GM19043 (cell line): Measurements from ENCODE around the gene CATSPERZ.

ENCODE experiments used
- ATAC-seq: cut with Tn5 transposase; IDR thresholded peaks from one replicate; pipeline ENCODE4 v1.9.1; 2021; ENCODE audit warnings: low read depth; ENCODE audit not compliant: unreplicated experiment

The CATSPERZ gene

DNA sequence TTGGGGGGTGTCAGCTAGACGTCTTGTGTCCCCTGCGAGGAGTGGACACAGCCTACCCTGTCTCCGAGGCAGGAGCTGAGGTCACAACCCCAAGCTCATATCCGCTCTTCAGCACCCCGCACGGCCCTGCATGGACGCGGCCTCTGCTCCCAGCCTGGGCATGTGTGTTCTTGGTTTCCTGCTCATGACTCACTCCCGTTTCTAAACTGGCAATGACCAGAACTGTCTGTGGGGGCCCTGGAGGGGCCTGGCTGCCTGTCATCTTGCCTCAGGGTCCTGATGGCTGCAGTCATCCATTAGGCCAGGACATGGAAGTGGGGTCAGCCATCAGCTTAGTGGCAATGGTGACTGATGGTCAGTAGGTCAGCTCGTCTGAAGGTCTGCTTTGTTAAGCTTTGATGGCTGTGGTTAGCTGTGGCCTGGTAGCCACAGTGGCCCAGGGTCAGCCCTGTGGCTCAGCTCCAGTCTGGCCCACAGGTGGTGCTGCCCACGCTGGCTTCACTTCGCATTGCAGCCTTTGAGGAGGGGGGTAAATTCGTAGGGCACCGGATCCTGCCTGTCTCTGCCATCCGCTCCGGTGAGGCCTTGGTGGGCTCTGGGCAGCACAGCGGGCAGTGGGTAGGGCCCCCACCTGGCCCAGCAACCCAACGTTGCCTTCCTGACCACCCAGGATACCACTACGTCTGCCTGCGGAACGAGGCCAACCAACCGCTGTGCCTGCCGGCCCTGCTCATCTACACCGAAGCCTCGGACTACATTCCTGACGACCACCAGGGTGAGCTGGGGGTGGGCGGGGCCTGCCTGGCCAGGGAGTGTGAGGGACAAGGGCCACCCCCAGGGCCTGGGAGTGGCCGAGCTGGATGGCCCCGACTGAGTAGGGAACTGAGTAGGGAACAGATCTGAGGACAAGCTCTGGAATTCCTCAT is 36.9 kb upstream of the CATSPERZ start:
- no peak for ATAC-seq

DNA sequence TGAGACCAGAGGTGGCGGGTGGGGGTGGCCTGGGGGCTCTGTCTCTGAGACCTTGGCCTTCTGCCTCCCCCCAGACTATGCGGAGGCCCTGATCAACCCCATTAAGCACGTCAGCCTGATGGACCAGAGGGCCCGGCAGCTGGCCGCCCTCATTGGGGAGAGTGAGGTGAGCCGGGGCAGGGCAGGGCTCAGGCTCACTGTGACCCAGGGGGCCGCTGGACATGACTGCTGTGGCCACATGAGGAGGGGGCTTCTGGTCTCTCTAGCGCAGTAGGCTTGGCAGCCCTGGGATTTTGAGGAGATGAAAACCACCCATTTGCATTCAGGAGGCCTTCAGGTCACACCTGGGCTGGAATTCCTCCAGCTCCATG is 36.2 kb upstream of the CATSPERZ start:
- ATAC-seq, result no peak

DNA sequence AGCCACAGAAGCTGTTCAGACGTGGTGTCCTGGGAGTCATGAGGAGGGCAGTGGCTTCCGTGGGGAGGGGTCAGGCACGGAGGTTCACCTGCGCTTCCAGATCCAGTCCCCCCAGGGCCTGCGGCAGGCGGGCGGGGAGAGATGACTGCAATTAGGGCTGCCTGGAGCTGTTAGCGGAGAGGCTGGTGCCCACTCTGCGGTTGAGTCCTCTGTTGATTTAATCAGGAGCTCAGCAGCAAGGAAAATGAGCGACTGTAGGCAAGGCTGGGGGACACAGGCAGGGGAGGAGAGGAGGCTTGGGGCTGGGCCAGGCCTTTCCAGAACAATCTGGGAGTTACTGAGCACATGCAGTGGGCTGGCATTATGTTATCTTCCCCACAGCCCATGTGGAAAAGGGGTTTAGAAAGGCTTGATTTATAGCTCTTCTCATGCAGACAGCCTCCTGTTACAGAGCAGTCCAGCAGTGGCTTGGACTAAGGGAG is 35.7 kb upstream of the CATSPERZ start:
- ATAC-seq, result no peak

DNA sequence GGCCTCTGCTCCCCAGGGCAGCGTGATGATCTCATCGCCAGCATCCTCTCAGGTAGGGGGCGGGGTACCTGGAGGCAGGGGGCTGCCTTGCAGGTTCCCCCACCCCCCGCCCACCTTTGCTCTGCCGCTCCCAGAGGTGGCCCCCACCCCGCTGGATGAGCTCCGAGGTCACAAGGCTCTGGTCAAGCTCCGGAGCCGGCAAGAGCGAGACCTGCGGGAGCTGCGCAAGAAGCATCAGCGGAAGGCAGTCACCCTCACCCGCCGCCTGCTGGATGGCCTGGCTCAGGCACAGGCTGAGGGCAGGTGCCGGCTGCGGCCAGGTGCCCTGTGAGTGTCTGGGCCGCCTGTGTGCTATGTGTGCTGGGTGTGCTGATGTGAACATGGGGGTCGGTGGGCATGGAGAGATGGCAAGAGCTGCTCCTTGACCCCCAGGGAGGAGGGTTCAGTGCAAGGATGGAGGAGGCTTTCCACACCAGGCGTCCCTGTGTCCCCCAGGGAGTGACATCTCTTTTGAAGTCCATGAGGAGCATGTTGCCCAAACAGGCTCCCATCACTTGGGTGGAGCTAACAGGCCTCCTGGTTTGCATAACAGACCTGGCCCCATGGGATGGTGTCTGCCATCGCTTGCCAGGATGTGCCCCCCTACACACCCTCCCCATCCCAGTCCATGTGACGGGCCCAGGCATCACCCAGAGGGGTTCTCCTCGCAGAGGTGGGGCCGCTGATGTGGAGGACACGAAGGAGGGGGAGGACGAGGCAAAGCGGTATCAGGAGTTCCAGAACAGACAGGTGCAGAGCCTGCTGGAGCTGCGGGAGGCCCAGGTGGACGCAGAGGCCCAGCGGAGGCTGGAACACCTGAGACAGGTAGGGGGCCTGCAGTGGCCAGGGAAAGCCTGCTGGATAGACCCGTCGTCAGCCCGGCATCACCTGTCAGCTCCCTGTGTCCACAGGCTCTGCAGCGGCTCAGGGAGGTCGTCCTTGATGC is 34.7 kb upstream of the CATSPERZ start:
- no peak for ATAC-seq

DNA sequence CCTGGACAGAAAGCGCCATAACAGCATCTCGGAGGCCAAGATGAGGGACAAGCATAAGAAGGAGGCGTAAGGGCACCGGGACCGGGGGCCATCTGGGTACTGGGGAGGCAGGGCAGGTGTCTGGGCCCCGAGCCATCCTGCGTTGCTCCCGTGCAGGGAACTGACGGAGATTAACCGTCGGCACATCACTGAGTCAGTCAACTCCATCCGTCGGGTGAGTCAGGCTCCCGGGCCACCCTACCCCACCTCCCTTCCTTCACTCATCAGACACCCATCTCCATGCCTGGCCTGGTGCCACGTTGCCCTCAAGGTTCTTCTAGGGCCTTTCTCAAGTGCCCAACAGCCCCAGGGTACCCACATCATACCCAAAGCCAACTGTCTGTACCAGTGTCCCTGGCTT is 33.8 kb upstream of the CATSPERZ start:
- ATAC-seq, result no peak

DNA sequence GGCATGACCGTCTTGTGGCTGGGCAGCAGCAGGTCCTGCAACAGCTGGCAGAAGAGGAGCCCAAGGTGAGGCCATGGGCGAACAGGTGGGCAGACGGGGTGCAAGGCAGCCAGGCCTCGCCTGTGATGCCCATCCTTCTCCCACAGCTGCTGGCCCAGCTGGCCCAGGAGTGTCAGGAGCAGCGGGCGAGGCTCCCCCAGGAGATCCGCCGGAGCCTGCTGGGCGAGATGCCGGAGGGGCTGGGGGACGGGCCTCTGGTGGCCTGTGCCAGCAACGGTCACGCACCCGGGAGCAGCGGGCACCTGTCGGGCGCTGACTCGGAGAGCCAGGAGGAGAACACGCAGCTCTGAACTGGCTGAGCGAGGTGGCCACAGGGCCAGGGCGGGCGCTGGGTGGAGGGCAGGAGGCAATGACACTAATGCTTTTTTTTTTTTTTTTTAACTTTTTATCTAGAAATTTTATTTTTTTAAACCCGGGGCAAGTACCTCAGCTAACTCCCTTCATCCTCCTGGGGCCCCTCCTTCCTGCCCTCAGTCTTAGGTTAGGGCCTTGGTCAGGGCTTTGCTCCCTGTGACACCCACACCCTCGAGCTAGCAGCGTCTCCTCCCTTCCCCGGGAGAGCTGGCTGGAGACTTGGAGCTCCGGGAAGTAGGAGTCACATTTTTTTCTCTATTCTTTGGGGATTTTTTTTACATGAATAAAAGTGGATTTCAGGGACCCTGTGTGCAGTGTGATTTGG is 32.8 kb upstream of the CATSPERZ start:
- ATAC-seq, result no peak

DNA sequence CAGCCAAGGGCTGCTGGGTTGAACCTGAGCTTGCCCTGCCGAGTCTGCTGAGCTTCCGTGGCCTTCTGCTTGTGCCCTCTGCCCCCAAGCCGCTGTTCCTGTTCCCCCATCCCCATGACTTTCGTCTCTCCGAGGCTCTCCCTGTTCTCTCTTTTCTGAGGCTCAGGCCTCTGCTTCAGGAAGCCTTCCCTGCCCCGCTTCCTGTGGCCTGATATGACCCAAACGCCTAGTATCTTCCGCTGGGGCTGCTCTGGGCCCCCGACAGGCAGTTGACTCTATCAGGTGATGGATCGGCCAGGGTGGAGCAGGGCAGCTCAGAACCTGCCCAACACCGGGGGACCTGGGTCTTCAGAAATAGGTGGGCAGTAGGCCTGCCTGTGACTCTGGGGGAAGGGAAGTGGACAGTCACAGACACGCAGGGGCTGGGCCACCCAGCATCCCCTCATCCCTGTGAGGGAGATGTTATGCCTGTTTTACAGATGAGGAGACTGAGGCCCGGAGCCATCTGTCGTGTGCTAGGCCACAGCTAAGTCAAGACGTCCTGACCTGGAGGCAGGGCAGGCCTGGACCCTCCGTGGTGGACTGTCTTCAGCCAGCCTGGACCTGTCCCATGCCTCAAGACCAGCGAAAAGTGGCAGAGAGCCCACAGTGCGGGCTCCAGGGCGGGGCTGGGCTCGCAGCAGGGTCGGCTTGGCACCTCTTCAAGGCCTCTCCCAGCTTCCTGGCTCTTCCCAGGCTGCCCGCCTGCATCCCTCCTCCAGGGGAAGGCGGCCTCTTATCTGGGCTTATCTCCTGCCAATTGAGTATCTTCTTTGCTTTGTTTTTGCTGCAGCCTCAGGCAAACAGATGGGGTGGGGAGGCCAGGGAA is 31.9 kb upstream of the CATSPERZ start:
- no peak for ATAC-seq

DNA sequence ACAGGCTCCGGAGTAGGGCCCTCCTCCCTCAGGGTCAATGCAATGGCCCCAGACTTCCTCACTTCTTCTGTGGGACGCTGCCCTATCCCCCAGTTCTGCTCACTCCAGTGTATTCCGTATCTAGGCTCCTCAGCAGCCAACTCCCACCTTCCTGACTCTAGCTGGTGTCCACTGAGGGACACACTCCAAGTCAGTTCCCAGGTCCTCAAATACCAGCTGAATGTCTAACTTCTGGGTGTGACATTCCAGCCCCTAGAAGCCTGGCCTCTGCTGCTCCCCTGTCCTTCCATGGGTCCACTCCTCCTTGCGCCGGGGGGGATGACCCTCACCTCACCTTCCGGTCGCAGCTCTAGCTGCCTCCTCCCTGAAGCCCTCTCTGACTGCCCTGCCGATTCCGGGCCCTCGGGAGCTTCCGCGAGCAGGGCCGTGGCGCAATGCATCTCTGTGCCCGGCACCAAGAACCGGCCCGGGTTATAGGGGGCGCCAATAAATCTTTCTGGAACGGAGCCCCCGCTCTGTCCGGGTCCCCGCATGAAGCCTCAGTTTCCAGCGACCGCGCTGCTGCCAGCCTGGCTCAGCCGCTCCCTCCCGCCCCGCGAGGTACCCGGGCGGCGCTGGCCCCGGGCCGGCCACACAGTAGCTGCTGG is 31.1 kb upstream of the CATSPERZ start:
- ATAC-seq, result no peak

DNA sequence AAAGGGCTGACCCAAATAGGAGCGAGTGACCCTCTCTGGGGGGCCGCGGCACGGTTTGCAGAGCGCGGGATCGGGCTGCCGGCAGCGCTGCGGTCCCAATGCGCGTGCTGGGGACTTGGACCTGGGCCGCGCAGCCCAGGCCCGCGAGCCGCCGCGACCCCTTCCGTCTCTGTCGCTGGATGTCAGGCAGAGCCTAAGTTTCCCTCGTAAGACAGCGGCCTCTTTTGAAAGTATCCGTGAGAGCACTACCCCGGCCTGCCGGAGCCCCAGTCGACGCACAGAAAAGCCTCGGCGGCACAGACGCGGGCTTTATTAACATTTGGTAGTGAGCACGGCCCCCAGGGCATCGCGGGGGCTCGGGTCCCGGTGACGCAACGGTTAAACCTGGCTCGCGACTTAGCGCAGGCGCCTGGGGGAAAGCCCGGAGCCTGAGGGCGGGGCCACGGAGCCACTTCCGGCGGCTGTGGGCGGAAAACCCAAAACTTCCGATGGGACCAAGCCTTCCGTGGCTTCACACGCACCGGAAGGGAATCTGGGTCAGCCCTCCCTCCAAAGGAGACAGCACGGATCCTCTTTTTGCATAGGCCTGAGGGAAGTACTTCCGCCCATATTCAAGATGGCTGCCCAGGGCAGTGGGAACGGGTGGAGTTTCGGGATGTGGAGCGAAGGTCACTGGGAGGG is 30.5 kb upstream of the CATSPERZ start:
- peak; percentile 69 for ATAC-seq

DNA sequence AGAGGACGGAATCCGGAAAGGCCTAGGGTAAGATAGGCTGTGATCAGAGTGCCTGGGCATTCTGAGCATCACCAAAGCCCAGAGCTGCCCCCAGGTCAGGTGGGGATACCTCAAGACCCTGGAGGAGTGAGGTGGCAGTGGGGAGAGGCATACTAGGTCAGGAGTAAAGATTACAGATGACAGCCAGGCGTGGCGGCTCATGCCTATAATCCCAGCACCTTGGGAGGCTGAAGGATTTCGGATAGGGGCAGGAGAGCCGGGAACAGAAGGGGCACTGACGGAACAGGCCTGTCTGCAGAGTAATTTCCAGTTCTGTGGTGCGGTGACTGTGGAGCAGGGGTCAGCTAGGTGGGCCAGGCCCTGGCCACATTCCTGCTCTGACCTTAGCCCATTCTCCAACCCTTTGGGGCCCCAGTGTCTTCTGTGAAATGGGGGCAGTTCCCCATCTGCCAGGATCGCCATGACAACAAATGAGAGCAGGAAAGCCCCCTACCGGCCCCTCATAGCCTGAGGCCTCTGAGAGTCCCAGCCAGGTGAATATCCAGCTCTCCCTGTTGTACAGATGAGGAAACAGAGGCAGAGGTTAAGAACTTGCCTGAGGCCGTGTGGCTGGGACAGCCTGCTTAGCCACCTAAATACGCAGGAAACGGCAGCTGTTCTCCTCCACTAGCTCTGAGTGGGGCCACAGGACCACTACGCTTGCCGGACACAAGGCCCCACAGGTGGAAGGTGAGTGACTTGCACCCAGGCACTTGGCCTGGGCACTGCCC is 24.9 kb upstream of the CATSPERZ start:
- no peak for ATAC-seq

DNA sequence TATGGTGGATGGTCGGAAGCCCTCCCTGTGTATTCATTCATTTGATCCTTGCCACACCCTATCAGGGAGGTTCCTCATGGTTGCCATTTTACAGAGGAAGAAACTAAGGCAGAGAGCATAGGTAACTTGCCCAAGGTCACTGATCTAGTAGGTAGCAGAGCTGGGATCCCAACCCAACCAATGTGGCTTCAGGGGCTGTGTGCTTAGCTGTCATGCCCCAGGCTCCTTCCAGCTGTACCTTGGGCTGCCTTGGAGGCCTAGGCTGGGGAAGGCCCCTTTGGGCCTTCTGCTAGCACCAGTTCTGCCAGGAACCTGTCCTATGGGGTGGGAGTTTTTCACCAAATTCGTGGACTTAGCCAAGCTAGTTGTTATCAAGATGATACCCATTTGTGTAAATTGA is 24.3 kb upstream of the CATSPERZ start:
- ATAC-seq, result no peak

DNA sequence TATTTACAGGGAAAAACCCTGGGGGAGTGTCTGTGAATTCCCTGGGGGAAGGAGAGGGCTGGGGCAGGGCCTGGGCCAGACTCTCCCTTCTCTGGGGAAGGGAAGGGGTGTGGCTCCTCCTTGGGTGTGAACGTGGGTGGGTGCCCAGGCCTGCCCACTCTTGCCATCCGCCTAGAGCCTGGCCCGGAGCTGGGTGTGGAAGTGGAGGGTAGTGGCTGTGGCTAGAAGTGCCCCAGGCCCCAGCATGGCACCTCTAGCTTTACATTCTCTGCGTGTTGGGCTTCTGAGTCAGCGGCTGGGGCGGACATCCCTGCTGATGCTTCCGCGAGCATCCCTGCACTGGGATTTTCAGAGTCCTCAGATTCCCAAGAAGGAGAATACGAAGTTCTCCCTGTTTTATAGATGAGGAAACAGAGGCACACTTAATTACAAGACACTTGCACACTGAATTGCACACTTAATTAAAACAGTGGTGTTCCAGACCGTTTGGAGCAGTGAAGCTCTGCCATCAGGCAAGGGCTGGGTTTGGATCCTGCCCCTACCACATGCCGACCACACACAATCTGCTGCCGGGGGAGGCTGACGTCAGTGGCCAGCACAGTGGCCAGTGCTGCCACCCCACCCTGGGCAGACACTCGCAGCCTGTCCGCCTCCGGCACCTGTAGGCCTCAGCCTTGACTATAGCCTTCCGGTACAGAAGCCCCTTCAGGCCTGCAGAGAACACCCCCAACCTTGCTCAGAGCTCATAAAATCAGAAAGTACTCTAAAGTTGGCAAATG is 23.3 kb upstream of the CATSPERZ start:
- ATAC-seq, result no peak

DNA sequence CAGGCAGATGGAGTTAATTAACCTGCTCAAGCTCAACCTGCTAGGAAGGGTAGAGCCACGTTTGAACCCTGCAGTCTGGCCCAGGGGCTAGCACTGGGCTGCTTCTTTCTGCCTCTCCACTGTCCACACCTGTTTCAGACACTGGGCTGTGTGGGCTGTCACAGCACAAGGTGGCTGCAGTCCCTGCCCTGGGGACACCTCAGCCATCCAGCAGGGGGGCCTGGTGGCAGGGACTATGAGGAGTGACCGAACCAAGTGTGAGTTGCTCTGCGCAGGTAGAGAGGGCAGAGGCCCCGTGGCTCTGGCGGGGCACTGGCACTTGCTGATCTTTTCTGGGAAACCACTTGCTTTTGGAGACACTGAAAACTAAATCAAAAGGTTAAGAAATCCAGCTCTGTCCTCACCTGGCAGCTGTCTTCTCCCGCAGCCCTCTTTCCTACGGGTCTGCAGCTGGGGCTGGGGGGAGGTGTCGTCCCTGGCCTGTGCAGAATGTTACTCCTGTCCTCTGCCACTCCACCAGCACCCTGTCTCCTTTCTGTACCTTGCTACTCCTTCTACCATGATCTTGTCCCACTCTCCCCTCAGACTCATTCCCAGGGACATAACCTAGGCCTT is 21.5 kb upstream of the CATSPERZ start:
- ATAC-seq, result no peak

DNA sequence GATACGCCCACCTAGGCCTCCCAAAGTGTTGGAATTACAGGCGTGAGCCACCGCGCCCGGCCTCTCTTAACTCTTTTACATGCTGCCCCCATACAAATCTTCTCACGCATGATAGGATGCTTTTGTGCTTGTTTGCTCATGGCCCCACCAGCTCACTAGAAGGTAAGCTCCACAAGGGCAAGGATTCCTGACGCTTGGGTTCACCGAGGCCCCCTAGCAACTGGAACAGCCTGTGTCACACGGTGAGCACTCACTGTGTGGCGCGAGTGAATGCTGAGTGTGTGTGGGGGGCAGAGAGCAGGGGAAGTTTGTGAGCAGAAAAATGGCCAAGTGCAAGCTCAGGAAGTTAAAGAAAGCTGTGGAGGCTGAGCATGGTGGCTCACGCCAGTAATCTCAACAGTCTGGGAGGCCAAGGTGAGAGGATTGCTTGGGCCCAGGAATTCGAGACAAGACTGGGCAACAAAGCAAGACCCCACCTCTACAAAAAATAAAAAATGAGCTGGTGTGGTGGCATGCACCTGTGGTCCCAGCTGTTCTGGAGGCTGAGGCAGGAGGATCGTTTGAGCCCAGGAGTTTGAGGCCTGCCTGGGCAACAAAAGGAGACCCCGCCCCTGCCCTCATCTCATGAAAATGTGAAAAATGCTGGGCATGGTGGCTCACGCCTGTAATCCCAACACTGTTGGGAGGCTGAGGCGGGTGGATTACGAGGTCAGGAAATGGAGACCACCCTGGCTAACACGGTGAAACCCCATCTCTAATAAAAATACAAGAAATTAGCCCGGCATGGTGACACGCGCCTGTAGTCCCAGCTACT is 18.0 kb upstream of the CATSPERZ start:
- ATAC-seq, result no peak

DNA sequence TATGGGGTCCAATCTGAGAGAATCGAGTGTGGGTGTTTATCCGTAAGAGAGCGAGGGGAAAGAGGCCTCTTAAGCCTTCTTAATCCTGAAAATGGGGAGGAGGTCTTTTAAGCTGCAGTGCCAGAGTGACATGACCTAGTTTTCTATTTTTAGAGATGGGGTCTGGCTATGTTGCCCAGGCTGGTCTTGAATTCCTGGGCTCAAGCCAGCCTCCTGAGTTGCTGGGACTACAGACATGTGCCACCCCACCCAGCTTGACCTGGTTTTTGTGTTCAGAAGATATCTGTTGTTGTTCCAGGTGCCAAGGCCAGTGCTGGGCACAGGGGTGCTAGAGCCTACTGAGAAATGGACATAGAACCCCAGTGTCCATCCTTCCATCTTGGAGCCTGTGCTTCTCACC is 17.1 kb upstream of the CATSPERZ start:
- no peak for ATAC-seq
